Measurements from ENCODE around the gene CCDC178.
"Not testable (repeated sequence)": the region's sequence is repeated elsewhere in the genome, so short reads cannot be mapped to it uniquely, and the experiment has no call there.

Gene CCDC178

GRCh38 chr18:33169218-33169617, 271.3 kb downstream of the CCDC178 start:
- no peaks in the 10 kb centered on the region for H3K9me3 ChIP-seq (ENCODE audit: severe bottlenecking)
- no peak for TF ChIP-seq CTCF (IDR thresholded peaks at IDR 0.05; ENCODE audit: poor library complexity, severe bottlenecking)
- no peaks in the 10 kb centered on the region for H3K36me3 ChIP-seq (ENCODE audit: low read depth)
- no peak overlapping the region for H3K4me3 ChIP-seq (ENCODE audit: severe bottlenecking)
- H3K4me1 ChIP-seq (ENCODE audit: insufficient read depth, poor library complexity, severe bottlenecking), result no peaks in the 10 kb centered on the region
- no peak overlapping the region for H3K27ac ChIP-seq (ENCODE audit: poor library complexity, severe bottlenecking)
- ATAC-seq (ENCODE audit: low read depth), result no peak
- DNase-seq (ENCODE audit: low spot score), result no peak
- peaks cover 5% of the 10 kb centered on the region for H3K27me3 ChIP-seq (ENCODE audit: insufficient read depth, poor library complexity, severe bottlenecking)

GRCh38 chr18:33164121-33164520, 276.4 kb downstream of the CCDC178 start:
- not testable (repeated sequence) for ATAC-seq (ENCODE audit: low read depth); H3K27me3 ChIP-seq (ENCODE audit: insufficient read depth, poor library complexity, severe bottlenecking); H3K9me3 ChIP-seq (ENCODE audit: severe bottlenecking); H3K4me1 ChIP-seq (ENCODE audit: insufficient read depth, poor library complexity, severe bottlenecking); H3K4me3 ChIP-seq (ENCODE audit: severe bottlenecking); DNase-seq (ENCODE audit: low spot score); H3K27ac ChIP-seq (ENCODE audit: poor library complexity, severe bottlenecking); H3K36me3 ChIP-seq (ENCODE audit: low read depth)

GRCh38 chr18:33161131-33161530, 279.4 kb downstream of the CCDC178 start:
- H3K4me1 ChIP-seq (ENCODE audit: insufficient read depth, poor library complexity, severe bottlenecking), result no peaks in the 10 kb centered on the region
- no peak overlapping the region for H3K4me3 ChIP-seq (ENCODE audit: severe bottlenecking)
- TF ChIP-seq CTCF (IDR thresholded peaks at IDR 0.05; ENCODE audit: poor library complexity, severe bottlenecking), result no peak
- H3K27me3 ChIP-seq (ENCODE audit: insufficient read depth, poor library complexity, severe bottlenecking), result no peaks in the 10 kb centered on the region
- ATAC-seq (ENCODE audit: low read depth) (no peak), DNase-seq (ENCODE audit: low spot score) (no peak)
- H3K9me3 ChIP-seq (ENCODE audit: severe bottlenecking), result no peaks in the 10 kb centered on the region
- H3K27ac ChIP-seq (ENCODE audit: poor library complexity, severe bottlenecking), result no peak overlapping the region
- H3K36me3 ChIP-seq (ENCODE audit: low read depth), result no peaks in the 10 kb centered on the region

- Histone ChIP-seq H3K4me1 (ENCODE audit: insufficient read depth, poor library complexity, severe bottlenecking) (no peaks in the 10 kb centered on the region), H3K4me3 (ENCODE audit: severe bottlenecking) (no peak overlapping the region), H3K27ac (ENCODE audit: poor library complexity, severe bottlenecking) (no peak overlapping the region), H3K36me3 (ENCODE audit: low read depth) (no peaks in the 10 kb centered on the region), H3K27me3 (ENCODE audit: insufficient read depth, poor library complexity, severe bottlenecking) (no peaks in the 10 kb centered on the region), H3K9me3 (ENCODE audit: severe bottlenecking) (no peaks in the 10 kb centered on the region)
- ATAC-seq (ENCODE audit: low read depth), result no peak
- no peak for DNase-seq (ENCODE audit: low spot score)
- no peak for TF ChIP-seq CTCF (IDR thresholded peaks at IDR 0.05; ENCODE audit: poor library complexity, severe bottlenecking)
Measured at GRCh38 chr18:33159151-33159550, 281.4 kb downstream of the CCDC178 start.

- H3K36me3 ChIP-seq (ENCODE audit: low read depth), result no peaks in the 10 kb centered on the region
- no peaks in the 10 kb centered on the region for H3K9me3 ChIP-seq (ENCODE audit: severe bottlenecking)
- no peak overlapping the region for H3K27ac ChIP-seq (ENCODE audit: poor library complexity, severe bottlenecking)
- no peak overlapping the region for H3K4me3 ChIP-seq (ENCODE audit: severe bottlenecking)
- H3K27me3 ChIP-seq (ENCODE audit: insufficient read depth, poor library complexity, severe bottlenecking), result no peaks in the 10 kb centered on the region
- ATAC-seq (ENCODE audit: low read depth) (no peak), DNase-seq (ENCODE audit: low spot score) (no peak)
- TF ChIP-seq CTCF (IDR thresholded peaks at IDR 0.05; ENCODE audit: poor library complexity, severe bottlenecking), result no peak
- H3K4me1 ChIP-seq (ENCODE audit: insufficient read depth, poor library complexity, severe bottlenecking), result no peaks in the 10 kb centered on the region
Measured at GRCh38 chr18:33157893-33158292, 282.6 kb downstream of the CCDC178 start.
